Fibroblast of skin of back (primary cell): ENCODE data around the gene CYFIP2.

Source experiments
- DNase-seq: peaks from one replicate; pipeline ENCODE4 v3.0.0-alpha.2; 2013

Gene CYFIP2

GRCh38 chr5:157259699-157260098 lies 6.2 kb upstream of the CYFIP2 start:
- DNase-seq, result no peak

- no peak for DNase-seq
These were observed 2.3 kb upstream of the CYFIP2 start for GRCh38 chr5:157263496-157264090.

GRCh38 chr5:157266286-157267007 lies 524 bp downstream of the CYFIP2 start:
- no peak for DNase-seq

GRCh38 chr5:157267025-157267424 lies 1.1 kb downstream of the CYFIP2 start:
- no peak for DNase-seq

GRCh38 chr5:157267761-157268480 lies 2.0 kb downstream of the CYFIP2 start:
- DNase-seq, result no peak

- no peak for DNase-seq
These were observed 3.3 kb downstream of the CYFIP2 start for GRCh38 chr5:157269165-157269671.

GRCh38 chr5:157269761-157270272 lies 3.9 kb downstream of the CYFIP2 start:
- DNase-seq, result no peak

GRCh38 chr5:157270771-157271170 lies 4.8 kb downstream of the CYFIP2 start:
- DNase-seq, result no peak

- DNase-seq, result no peak
These were observed 5.9 kb downstream of the CYFIP2 start for GRCh38 chr5:157271740-157272271.

- DNase-seq, result no peak
These were observed 7.2 kb downstream of the CYFIP2 start for GRCh38 chr5:157273131-157273556.

- no peak for DNase-seq
These were observed 9.5 kb downstream of the CYFIP2 start for GRCh38 chr5:157275403-157275802.

- no peak for DNase-seq
These were observed 12.6 kb downstream of the CYFIP2 start for GRCh38 chr5:157278319-157279037.

GRCh38 chr5:157279605-157280239 lies 13.8 kb downstream of the CYFIP2 start:
- no peak for DNase-seq

GRCh38 chr5:157280927-157281326 lies 15.0 kb downstream of the CYFIP2 start:
- DNase-seq, result peak; percentile 77

- no peak for DNase-seq
These were observed 16.2 kb downstream of the CYFIP2 start for GRCh38 chr5:157282150-157282549.

GRCh38 chr5:157283434-157283833 lies 17.5 kb downstream of the CYFIP2 start:
- no peak for DNase-seq

- DNase-seq, result no peak
These were observed 18.7 kb downstream of the CYFIP2 start for GRCh38 chr5:157284458-157285212.

GRCh38 chr5:157285310-157286035 lies 19.6 kb downstream of the CYFIP2 start:
- DNase-seq, result no peak

- DNase-seq, result no peak
These were observed 20.9 kb downstream of the CYFIP2 start for GRCh38 chr5:157286761-157287211.
